HG03159 (cell line): Measurements from ENCODE around the gene ARHGEF28.

Source experiments
- ATAC-seq: cut with Tn5 transposase; IDR thresholded peaks from one replicate; pipeline ENCODE4 v1.9.1; 2021; ENCODE audit warnings: mild to moderate bottlenecking, moderate library complexity; ENCODE audit not compliant: unreplicated experiment

ARHGEF28 gene

DNA sequence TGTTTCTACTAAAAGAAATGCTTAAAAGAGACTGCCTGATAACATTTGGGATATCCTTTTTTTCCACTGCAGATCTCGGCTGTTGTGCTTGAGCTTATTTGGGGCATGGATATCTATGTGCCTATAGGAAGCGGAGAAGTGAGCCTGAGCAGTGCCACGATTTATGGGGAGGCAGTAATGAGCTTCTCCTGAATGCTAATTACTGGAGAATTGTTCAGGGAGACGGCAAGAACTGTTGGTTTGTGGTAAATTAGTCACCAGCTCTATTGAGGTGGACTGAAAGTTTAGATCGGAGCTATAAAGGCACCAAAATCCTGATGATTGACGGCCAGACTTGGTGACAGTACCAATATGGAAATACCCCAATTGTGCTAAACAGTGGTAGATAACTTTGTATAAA is 186.5 kb downstream of the ARHGEF28 start:
- no peak for ATAC-seq

GRCh38 chr5:73812962-73813588 is 187.1 kb downstream of the ARHGEF28 start:
- no peak for ATAC-seq

DNA sequence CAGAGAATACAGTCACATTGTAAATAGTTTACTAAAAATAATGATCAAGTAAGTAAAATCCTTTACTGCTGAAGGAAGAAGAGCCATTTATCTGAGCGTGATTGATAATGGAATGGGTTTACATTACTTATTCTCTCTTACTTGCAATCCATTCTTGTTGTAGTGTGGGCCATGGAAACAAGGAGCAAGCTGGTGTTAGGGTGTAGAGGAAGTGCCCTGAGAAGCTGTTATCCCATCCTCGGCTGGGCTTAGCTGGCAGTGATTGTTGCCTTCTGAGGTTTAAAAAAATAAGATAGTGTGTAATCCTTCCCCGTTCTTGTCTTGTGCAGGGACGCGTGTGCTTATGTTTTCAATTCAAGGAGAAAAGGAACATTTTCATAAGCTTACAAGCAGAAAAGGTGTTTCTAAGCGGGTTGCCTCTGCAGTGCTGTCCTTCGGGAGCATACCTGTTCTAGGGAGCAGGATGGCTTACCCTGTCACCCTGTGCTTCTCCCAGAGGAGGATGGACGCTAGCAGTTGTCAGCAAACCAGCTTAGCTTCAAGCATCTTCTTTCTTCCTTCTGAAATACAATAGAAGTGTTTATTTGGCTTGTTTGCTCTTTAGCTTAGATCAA is 188.3 kb downstream of the ARHGEF28 start:
- no peak for ATAC-seq

GRCh38 chr5:73815631-73816030 is 189.6 kb downstream of the ARHGEF28 start:
- ATAC-seq: no peak

- ATAC-seq: no peak
Measured at GRCh38 chr5:73816656-73817420, 190.8 kb downstream of the ARHGEF28 start.

- ATAC-seq: no peak
Measured at GRCh38 chr5:73818357-73818756, 192.4 kb downstream of the ARHGEF28 start.

- ATAC-seq: no peak
Measured at GRCh38 chr5:73820326-73820725, 194.3 kb downstream of the ARHGEF28 start.

- no peak for ATAC-seq
Measured at GRCh38 chr5:73821003-73821402, 195.0 kb downstream of the ARHGEF28 start.

GRCh38 chr5:73822278-73822988 is 196.4 kb downstream of the ARHGEF28 start:
- no peak for ATAC-seq

- ATAC-seq: no peak
Measured at GRCh38 chr5:73822989-73823339, 197.0 kb downstream of the ARHGEF28 start.

GRCh38 chr5:73823508-73823925 is 197.5 kb downstream of the ARHGEF28 start:
- ATAC-seq: no peak

- no peak for ATAC-seq
Measured at GRCh38 chr5:73825199-73825598, 199.2 kb downstream of the ARHGEF28 start.

DNA sequence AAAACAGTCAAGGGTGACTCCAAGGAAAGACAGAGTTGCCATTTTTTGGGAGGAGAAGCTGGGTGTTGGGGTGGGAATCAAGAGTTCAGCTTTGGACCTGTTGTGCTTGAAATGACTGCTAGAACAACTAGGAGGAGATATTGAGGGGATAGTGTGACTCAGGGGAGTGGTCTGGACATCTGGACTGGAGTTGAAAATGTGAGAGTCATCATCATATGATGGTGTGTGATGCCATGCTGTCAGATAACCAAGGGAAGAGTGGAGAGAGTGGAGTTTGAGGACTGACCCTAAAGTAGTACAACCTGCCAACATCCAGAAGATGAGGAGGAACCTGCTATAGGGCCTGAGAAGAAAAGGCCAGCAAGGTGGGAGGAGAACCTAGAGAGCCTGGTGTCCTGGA is 199.7 kb downstream of the ARHGEF28 start:
- ATAC-seq: no peak

DNA sequence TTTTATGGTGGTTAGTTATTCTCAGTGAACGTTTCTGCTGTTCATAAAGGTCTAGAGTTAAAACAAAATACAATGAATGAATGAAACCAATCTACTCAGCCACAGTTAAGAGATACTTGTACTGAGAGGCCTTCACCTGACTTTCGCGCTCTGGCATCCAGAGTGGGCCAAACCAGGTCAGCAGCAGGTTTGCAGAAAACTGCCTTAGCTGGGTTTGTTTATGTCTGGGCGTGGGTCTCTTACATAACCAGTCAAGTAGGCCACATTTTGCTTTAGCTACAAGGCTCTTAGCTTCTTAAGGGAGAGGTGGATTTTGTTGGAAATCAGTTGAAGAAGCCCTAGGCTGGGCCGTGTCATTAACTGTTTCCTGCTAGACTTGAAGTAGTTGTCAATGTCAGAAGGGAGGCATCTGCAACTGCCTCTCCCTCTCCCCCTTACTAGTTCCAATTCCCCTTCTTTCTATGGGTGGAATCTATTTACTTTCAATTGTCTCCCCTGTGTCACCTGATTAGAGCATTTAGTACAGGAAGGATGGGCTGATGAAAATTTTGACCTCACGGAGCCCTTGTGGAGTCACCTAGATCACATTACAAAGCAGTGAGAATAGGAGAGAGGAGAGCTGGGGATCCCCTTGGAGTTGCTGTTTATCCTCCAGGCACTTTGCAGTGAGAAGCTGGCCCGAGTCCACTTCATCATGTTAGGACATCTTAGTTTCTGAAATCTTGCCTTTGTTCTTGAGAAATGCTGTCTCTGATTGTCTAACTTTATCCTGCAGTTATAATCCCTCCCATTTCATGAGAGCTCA is 200.5 kb downstream of the ARHGEF28 start:
- no peak for ATAC-seq

- no peak for ATAC-seq
Measured at GRCh38 chr5:73827106-73827450, 201.1 kb downstream of the ARHGEF28 start.

DNA sequence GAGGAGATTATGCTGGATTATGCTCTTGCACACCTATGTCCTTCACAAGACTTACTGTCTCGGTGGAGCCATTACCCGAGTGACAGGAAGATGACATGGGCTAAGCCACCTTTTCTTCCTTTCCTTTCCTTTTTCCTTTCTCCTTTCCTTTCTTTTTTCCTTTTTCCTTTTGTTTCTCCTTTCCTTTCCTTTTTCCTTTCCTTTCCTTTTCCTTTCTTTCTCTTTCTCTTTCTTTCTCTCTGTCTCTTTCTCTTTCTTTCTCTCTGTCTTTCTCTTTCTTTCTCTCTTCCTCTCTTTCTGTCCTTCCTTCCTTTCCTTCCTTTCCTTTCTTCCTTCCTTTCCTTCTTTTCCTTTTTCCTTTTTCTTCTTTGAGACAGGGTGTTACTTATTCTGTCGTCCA is 202.5 kb downstream of the ARHGEF28 start:
- ATAC-seq: no peak

DNA sequence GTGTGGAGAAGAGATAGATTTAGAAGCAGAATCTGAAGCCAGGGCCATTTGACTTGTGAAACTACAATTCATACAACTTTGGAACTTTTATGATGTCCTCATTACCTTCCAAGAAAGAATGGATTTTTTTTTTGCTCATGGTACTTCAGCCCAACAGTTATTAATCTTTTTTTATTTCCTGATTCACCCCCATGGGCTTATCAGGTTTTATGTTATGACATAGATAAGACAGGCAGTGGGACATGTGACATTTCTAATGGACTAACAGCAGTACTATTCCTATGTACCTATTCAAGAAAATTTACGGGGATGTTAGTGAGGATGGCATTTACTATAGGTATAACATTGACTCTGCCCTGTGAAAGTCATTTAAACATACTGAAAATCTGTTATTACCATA is 204.7 kb downstream of the ARHGEF28 start:
- no peak for ATAC-seq

DNA sequence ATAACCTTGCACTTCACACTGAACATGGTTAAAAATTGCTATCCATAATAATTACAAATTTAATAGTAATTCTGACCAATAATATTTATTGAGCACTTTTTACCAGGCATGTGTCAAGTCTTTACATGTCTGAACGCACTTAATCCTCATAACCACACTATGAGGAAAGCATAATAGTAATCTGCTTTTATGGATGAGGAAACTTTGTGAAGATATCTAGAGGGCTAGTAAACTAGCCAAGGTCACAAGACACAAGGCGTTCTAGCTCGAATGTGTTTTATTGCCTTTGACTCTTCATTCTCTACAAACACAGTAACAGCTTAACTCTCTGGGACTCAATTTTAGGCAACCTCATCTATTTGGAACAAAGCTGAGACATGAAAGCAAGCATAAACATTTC is 205.1 kb downstream of the ARHGEF28 start:
- no peak for ATAC-seq

DNA sequence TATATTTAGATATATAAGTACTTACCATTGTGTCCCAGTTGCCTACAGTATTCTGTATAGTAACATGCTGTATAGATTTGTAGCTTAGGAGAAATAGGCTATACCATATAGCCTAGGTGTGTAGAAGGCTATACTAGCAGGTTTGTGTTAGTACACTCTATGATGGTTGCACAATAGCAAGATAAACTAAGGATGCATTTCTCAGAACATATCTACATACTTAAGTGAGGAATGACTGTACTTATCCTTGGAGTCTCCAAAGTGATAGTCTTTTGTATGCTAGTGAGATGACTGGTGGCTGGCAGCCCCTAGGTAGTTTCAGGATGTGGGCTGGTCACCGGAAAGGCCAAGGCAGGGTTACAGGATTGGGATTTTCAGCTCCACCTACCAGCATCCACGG is 208.7 kb downstream of the ARHGEF28 start:
- no peak for ATAC-seq

DNA sequence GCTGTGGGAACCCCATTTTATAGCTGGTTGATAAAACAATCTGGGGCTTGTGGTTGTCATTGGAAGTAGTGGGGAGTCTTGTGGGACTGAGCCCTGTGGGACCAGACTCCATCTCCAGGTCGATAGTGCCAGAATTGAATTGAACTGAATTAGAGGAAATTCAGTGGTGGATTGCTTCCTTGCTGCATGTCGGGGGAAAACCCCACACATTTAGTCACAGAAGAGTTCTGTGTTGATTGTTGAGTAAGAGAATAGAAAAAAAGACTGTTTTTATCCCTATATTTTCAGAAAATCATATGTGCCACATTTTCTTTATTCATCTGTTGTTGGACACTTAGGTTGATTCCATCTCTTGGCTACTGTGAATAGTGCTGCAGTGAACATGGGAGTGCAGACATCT is 209.7 kb downstream of the ARHGEF28 start:
- ATAC-seq: no peak

DNA sequence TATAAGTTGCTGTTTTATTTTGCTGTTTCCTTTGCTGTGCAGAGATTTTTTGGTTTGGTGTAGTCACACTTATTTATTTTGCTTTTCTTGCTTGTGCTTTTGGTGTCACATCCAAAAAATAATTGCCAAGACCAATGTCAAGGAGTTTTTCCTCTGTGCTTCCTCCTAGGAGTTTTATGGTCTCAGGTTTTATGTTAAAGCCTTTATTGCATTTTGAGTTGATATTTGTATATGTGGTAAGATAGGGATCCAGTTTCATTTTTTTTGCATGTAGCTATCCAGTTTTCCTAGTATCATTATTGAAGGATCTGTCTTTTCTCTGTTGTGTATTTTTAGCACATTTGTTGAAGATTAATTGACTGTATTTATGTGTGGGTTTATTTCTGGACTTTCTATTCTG is 210.6 kb downstream of the ARHGEF28 start:
- no peak for ATAC-seq
